ENCODE data around the gene GFOD1.
"Not testable (repeated sequence)": the region's sequence is repeated elsewhere in the genome, so short reads cannot be mapped to it uniquely, and the experiment has no call there.

Gene GFOD1

GRCh38 chr6:13338038-13338437 lies 149.4 kb downstream of the GFOD1 start:
- H3K4me1 ChIP-seq (ENCODE audit: control insufficient read depth, insufficient read depth, low read length), result no peaks in the 10 kb centered on the region

DNA sequence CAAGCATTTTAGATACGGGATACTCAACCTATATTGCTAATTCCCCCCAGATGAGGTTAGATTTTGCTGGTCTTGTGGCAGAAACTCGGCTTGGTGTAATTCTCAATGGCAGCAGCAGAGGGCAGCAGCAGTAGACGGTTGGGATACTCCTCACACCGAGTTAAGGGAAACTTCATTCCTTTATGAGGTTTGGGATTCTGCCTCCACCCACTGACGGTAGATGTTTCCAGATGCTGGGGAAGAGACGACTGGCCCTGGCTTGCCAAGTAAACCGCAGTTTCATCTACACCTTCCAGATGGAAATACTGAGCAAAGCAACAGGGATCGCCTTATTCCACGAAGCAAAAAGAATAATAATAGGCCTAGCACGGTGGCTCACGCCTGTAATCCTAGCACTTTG lies 150.8 kb downstream of the GFOD1 start:
- H3K4me3 ChIP-seq (ENCODE audit: low read depth, low read length), result no peak overlapping the region
- no peak overlapping the region for H3K9ac ChIP-seq (ENCODE audit: low read depth, low read length)
- no peaks in the 10 kb centered on the region for H3K9me3 ChIP-seq (ENCODE audit: control insufficient read depth, insufficient read depth, low read length)
- no peaks in the 10 kb centered on the region for H3K36me3 ChIP-seq (ENCODE audit: control insufficient read depth, insufficient read depth, low read length)
- H3K27me3 ChIP-seq (ENCODE audit: control insufficient read depth, insufficient read depth, low read length), result no peaks in the 10 kb centered on the region
- H3K4me1 ChIP-seq (ENCODE audit: control insufficient read depth, insufficient read depth, low read length), result no peaks in the 10 kb centered on the region

More at GRCh38 chr6:13338038-13338437, 149.4 kb downstream of the GFOD1 start:
- H3K27me3 ChIP-seq (ENCODE audit: control insufficient read depth, insufficient read depth, low read length), result no peaks in the 10 kb centered on the region
- H3K9me3 ChIP-seq (ENCODE audit: control insufficient read depth, insufficient read depth, low read length), result no peaks in the 10 kb centered on the region
- no peaks in the 10 kb centered on the region for H3K36me3 ChIP-seq (ENCODE audit: control insufficient read depth, insufficient read depth, low read length)
- no peak overlapping the region for H3K9ac ChIP-seq (ENCODE audit: low read depth, low read length)
- no peak overlapping the region for H3K4me3 ChIP-seq (ENCODE audit: low read depth, low read length)

- H3K9ac ChIP-seq (ENCODE audit: low read depth, low read length), result no peak overlapping the region
Observed at GRCh38 chr6:13334953-13335352, 152.4 kb downstream of the GFOD1 start.

GRCh38 chr6:13332349-13332706 lies 155.1 kb downstream of the GFOD1 start:
- no peaks in the 10 kb centered on the region for H3K27me3 ChIP-seq (ENCODE audit: control insufficient read depth, insufficient read depth, low read length)
- H3K4me3 ChIP-seq (ENCODE audit: low read depth, low read length), result no peak overlapping the region
- H3K4me1 ChIP-seq (ENCODE audit: control insufficient read depth, insufficient read depth, low read length), result peaks cover 5% of the 10 kb centered on the region
- H3K9me3 ChIP-seq (ENCODE audit: control insufficient read depth, insufficient read depth, low read length), result no peaks in the 10 kb centered on the region
- H3K36me3 ChIP-seq (ENCODE audit: control insufficient read depth, insufficient read depth, low read length), result no peaks in the 10 kb centered on the region
- H3K9ac ChIP-seq (ENCODE audit: low read depth, low read length), result no peak overlapping the region

More at GRCh38 chr6:13334953-13335352, 152.4 kb downstream of the GFOD1 start:
- no peaks in the 10 kb centered on the region for H3K36me3 ChIP-seq (ENCODE audit: control insufficient read depth, insufficient read depth, low read length)
- H3K4me1 ChIP-seq (ENCODE audit: control insufficient read depth, insufficient read depth, low read length), result no peaks in the 10 kb centered on the region
- no peak overlapping the region for H3K4me3 ChIP-seq (ENCODE audit: low read depth, low read length)
- no peaks in the 10 kb centered on the region for H3K9me3 ChIP-seq (ENCODE audit: control insufficient read depth, insufficient read depth, low read length)
- no peaks in the 10 kb centered on the region for H3K27me3 ChIP-seq (ENCODE audit: control insufficient read depth, insufficient read depth, low read length)

- Histone ChIP-seq H3K36me3 (ENCODE audit: control insufficient read depth, insufficient read depth, low read length) (no peaks in the 10 kb centered on the region), H3K4me3 (ENCODE audit: low read depth, low read length) (no peak overlapping the region), H3K9me3 (ENCODE audit: control insufficient read depth, insufficient read depth, low read length) (no peaks in the 10 kb centered on the region), H3K9ac (ENCODE audit: low read depth, low read length) (no peak overlapping the region), H3K4me1 (ENCODE audit: control insufficient read depth, insufficient read depth, low read length) (peaks cover 5% of the 10 kb centered on the region), H3K27me3 (ENCODE audit: control insufficient read depth, insufficient read depth, low read length) (no peaks in the 10 kb centered on the region)
Observed at GRCh38 chr6:13331516-13332348, 155.7 kb downstream of the GFOD1 start.

GRCh38 chr6:13328875-13329183 lies 158.6 kb downstream of the GFOD1 start:
- Histone ChIP-seq H3K4me1 (ENCODE audit: control insufficient read depth, insufficient read depth, low read length) (peaks cover 5% of the 10 kb centered on the region), H3K9me3 (ENCODE audit: control insufficient read depth, insufficient read depth, low read length) (no peaks in the 10 kb centered on the region), H3K36me3 (ENCODE audit: control insufficient read depth, insufficient read depth, low read length) (no peaks in the 10 kb centered on the region), H3K27me3 (ENCODE audit: control insufficient read depth, insufficient read depth, low read length) (no peaks in the 10 kb centered on the region), H3K9ac (ENCODE audit: low read depth, low read length) (peak overlapping the region; percentile 75), H3K4me3 (ENCODE audit: low read depth, low read length) (peak overlapping the region; percentile 69)

GRCh38 chr6:13328076-13328874 lies 159.1 kb downstream of the GFOD1 start, which contains the start of gene TBC1D7:
Gene TBC1D7, minus strand, starts transcription at chr6:13328537. Its CDS starts 1,639 bp downstream, at chr6:13326898.
- Histone ChIP-seq H3K36me3 (ENCODE audit: control insufficient read depth, insufficient read depth, low read length) (peaks cover 5% of the 10 kb centered on the region), H3K9ac (ENCODE audit: low read depth, low read length) (peak within 1 kb of the TSS; percentile 93), H3K9me3 (ENCODE audit: control insufficient read depth, insufficient read depth, low read length) (no peaks in the 10 kb centered on the region), H3K27me3 (ENCODE audit: control insufficient read depth, insufficient read depth, low read length) (no peaks in the 10 kb centered on the region), H3K4me3 (ENCODE audit: low read depth, low read length) (peak within 1 kb of the TSS; percentile 69), H3K4me1 (ENCODE audit: control insufficient read depth, insufficient read depth, low read length) (peaks cover 5% of the 10 kb centered on the region)

- H3K4me1 ChIP-seq (ENCODE audit: control insufficient read depth, insufficient read depth, low read length), result peaks cover 5% of the 10 kb centered on the region
- H3K27me3 ChIP-seq (ENCODE audit: control insufficient read depth, insufficient read depth, low read length), result no peaks in the 10 kb centered on the region
- H3K36me3 ChIP-seq (ENCODE audit: control insufficient read depth, insufficient read depth, low read length), result peaks cover 5% of the 10 kb centered on the region
- peak overlapping the region; percentile 69 for H3K4me3 ChIP-seq (ENCODE audit: low read depth, low read length)
- no peaks in the 10 kb centered on the region for H3K9me3 ChIP-seq (ENCODE audit: control insufficient read depth, insufficient read depth, low read length)
- H3K9ac ChIP-seq (ENCODE audit: low read depth, low read length), result peak overlapping the region; percentile 93
Observed at GRCh38 chr6:13327691-13328075, 159.7 kb downstream of the GFOD1 start.

DNA sequence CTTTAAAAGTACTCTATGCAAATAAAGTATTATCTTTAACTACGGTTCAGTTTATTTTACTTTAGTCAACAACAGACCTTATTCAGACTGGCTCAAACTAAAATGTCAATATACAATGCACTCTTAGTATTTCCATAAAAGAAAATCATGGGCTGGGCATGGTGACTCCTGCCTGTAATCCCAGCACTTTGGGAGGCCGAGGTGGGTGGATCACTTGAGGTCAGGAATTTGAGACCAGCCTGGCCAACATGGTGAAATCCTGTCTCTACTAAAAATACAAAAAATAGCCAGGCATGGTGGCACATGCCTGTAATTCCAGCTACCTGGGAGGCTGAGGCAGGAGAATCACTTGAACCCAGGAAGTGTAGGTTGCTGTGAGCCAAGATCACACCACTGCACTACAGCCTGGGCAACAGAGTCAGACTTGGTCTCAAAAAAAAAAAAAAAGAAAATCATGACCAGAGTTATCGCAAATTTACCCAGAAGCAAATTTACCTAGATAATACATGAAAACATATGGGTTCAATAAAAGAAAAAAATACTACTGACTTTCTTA lies 161.3 kb downstream of the GFOD1 start:
- H3K9me3 ChIP-seq (ENCODE audit: control insufficient read depth, insufficient read depth, low read length); H3K9ac ChIP-seq (ENCODE audit: low read depth, low read length); H3K4me1 ChIP-seq (ENCODE audit: control insufficient read depth, insufficient read depth, low read length); H3K36me3 ChIP-seq (ENCODE audit: control insufficient read depth, insufficient read depth, low read length); H3K4me3 ChIP-seq (ENCODE audit: low read depth, low read length); H3K27me3 ChIP-seq (ENCODE audit: control insufficient read depth, insufficient read depth, low read length): not testable (repeated sequence)

DNA sequence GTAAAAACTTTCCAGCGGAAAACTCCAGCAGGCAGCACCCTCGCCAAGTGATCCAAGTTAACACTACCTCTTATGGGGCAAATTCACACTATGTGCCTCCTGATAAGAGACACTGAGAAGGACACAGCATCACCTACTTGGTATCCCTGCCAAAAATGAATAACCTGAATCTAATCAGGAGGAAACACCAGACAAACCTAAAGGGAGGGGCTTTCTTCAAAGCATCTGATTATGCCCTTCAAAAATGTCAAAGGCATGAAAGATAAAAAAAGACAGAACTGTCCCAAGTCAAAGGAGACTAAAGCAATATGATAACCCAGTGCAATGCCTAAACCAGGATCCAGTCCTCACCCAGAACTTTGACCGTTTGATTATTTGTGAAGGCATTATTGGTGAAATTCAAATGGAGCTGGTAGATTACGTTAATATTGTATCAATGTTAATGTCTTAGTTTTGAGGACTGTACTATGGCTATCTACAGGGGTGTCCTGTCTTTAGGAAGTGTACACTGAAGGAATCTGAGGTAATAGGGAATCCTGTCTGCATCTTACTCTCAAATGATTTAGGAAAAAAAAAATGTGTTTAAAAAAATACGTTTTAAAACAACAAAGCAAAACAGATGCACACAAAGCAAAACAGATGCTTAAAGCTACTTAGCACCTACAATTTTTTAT lies 167.4 kb downstream of the GFOD1 start:
- Histone ChIP-seq H3K9ac (ENCODE audit: low read depth, low read length) (no peak overlapping the region), H3K27me3 (ENCODE audit: control insufficient read depth, insufficient read depth, low read length) (no peaks in the 10 kb centered on the region), H3K4me1 (ENCODE audit: control insufficient read depth, insufficient read depth, low read length) (no peaks in the 10 kb centered on the region), H3K36me3 (ENCODE audit: control insufficient read depth, insufficient read depth, low read length) (peaks cover 46% of the 10 kb centered on the region), H3K4me3 (ENCODE audit: low read depth, low read length) (no peak overlapping the region), H3K9me3 (ENCODE audit: control insufficient read depth, insufficient read depth, low read length) (no peaks in the 10 kb centered on the region)

- Histone ChIP-seq H3K9ac (ENCODE audit: low read depth, low read length) (no peak overlapping the region), H3K9me3 (ENCODE audit: control insufficient read depth, insufficient read depth, low read length) (no peaks in the 10 kb centered on the region), H3K36me3 (ENCODE audit: control insufficient read depth, insufficient read depth, low read length) (peaks cover 47% of the 10 kb centered on the region), H3K4me1 (ENCODE audit: control insufficient read depth, insufficient read depth, low read length) (no peaks in the 10 kb centered on the region), H3K27me3 (ENCODE audit: control insufficient read depth, insufficient read depth, low read length) (no peaks in the 10 kb centered on the region), H3K4me3 (ENCODE audit: low read depth, low read length) (no peak overlapping the region)
Observed at GRCh38 chr6:13318821-13319220, 168.6 kb downstream of the GFOD1 start.

Measured in iPS-15b (cell line).